Suprapubic skin (tissue), 4 donors: Measurements from ENCODE around the gene UTP3. TPM values are rescaled to one million over a fixed set of nuclear protein-coding genes. Genes with fewer than 3 reads are reported as not detected.
"Not testable (repeated sequence)": the region's sequence is repeated elsewhere in the genome, so short reads cannot be mapped to it uniquely, and the experiment has no call there.

Experiments used
- DNase-seq, 2 donors: peaks; one replicate each; pipeline ENCODE4 v3.0.0-alpha.2; 2019; ENCODE audit warnings: low spot score in 2 of 2
- H3K27ac ChIP-seq: fragments of 200-600 bp; sonication (generic); one replicate; pipeline ENCODE4 v1.5.1; 2019
- H3K27me3 ChIP-seq: fragments of 200-600 bp; sonication (generic); one replicate; pipeline ENCODE4 v1.5.1; 2019
- H3K36me3 ChIP-seq: fragments of 200-600 bp; sonication (generic); one replicate; pipeline ENCODE4 v1.5.1; 2019
- H3K4me1 ChIP-seq: fragments of 200-600 bp; sonication (generic); one replicate; pipeline ENCODE4 v1.5.1; 2019
- H3K4me3 ChIP-seq: fragments of 200-600 bp; sonication (generic); one replicate; pipeline ENCODE4 v1.5.1; 2019; ENCODE audit warnings: mild to moderate bottlenecking
- H3K9me3 ChIP-seq: fragments of 200-600 bp; sonication (generic); one replicate; pipeline ENCODE4 v1.5.1; 2019
- CTCF ChIP-seq, 2 donors: fragments of 200-600 bp in 1 of 2; fragments of 450-650 bp in 1 of 2; sonication (generic) in 1 of 2; IDR thresholded peaks; one replicate each; pipeline ENCODE4 v1.5.1; 2016 to 2019; ENCODE audit warnings: antibody characterized with exemption in 2 of 2, mild to moderate bottlenecking in 1 of 2, moderate library complexity in 1 of 2
- EP300 ChIP-seq: sonication (generic); formaldehyde crosslinking; IDR thresholded peaks from one replicate; pipeline ENCODE4 v1.6.1; 2017; ENCODE audit warnings: antibody characterized with exemption
- POLR2A ChIP-seq, 2 donors: fragments of 450-650 bp; IDR thresholded peaks; one replicate each; pipeline ENCODE4 v1.6.1; 2017; ENCODE audit warnings: antibody characterized with exemption in 2 of 2, mild to moderate bottlenecking in 2 of 2, moderate library complexity in 2 of 2
- POLR2AphosphoS5 ChIP-seq, 3 donors: sonication (generic); formaldehyde crosslinking; IDR thresholded peaks; one replicate each; pipeline ENCODE4 v1.6.1; 2017; ENCODE audit warnings: antibody characterized with exemption in 3 of 3
- WGBS: methylation state at CpG from one replicate; pipeline ENCODE4 v1.1.5; 2018; 5-methylcytosine and 5-hydroxymethylcytosine counted together
- total RNA-seq, 4 donors: library from RNA; depleted of rRNA; stranded (reverse); fragments of >200 nt; gene quantifications; one replicate each; pipeline ENCODE4 v1.1.0, GENCODE V29; 2016

UTP3 gene
- total RNA-seq, 4 donors from 2014 or later = 19.2 to 27.6 (median 22.6) TPM

- 39% methylated on average over 3 of the region's 3 CpGs for WGBS
- DNase-seq = no peak
- H3K4me3 ChIP-seq = peak within 1 kb of the TSS; percentile 41
- peak within 1 kb of the TSS; percentile 74 for H3K27ac ChIP-seq
- H3K27me3 ChIP-seq = no peaks in the 10 kb centered on the region
- peaks cover 5% of the 10 kb centered on the region for H3K36me3 ChIP-seq
- H3K4me1 ChIP-seq = peaks cover 45% of the 10 kb centered on the region
- TF ChIP-seq POLR2AphosphoS5 (IDR thresholded peaks at IDR 0.05) = no peak
- no peak for TF ChIP-seq CTCF (IDR thresholded peaks at IDR 0.05)
- no peak for TF ChIP-seq EP300
- TF ChIP-seq POLR2A (IDR thresholded peaks at IDR 0.05) = no peak
- no peaks in the 10 kb centered on the region for H3K9me3 ChIP-seq
Observed at GRCh38 chr4:70721747-70722146, 33.4 kb downstream of the UTP3 start, which contains the start of gene RUFY3. Gene RUFY3, plus strand, starts transcription at chr4:70721964. Its CDS starts 610 bp downstream, at chr4:70722574.

GRCh38 chr4:70722199-70722791, 34.0 kb downstream of the UTP3 start:
- H3K27ac ChIP-seq = peak overlapping the region; percentile 74
- peaks cover 45% of the 10 kb centered on the region for H3K4me1 ChIP-seq
- H3K27me3 ChIP-seq = no peaks in the 10 kb centered on the region
- 66% methylated on average over 7 of the region's 7 CpGs for WGBS
- peaks cover 5% of the 10 kb centered on the region for H3K36me3 ChIP-seq
- no peaks in the 10 kb centered on the region for H3K9me3 ChIP-seq
- no peak for TF ChIP-seq EP300
- TF ChIP-seq POLR2AphosphoS5 (IDR thresholded peaks at IDR 0.05) = no peak
- TF ChIP-seq CTCF (IDR thresholded peaks at IDR 0.05) = no peak
- TF ChIP-seq POLR2A (IDR thresholded peaks at IDR 0.05) = no peak
- no peak for DNase-seq
- H3K4me3 ChIP-seq = peak overlapping the region; percentile 41

GRCh38 chr4:70724463-70724862, 36.1 kb downstream of the UTP3 start:
- H3K27me3 ChIP-seq = no peaks in the 10 kb centered on the region
- 98% methylated on average over 3 of the region's 3 CpGs for WGBS
- H3K27ac ChIP-seq = no peak overlapping the region
- no peak for DNase-seq
- peaks cover 5% of the 10 kb centered on the region for H3K36me3 ChIP-seq
- TF ChIP-seq EP300 = no peak
- no peak for TF ChIP-seq CTCF (IDR thresholded peaks at IDR 0.05)
- no peak for TF ChIP-seq POLR2AphosphoS5 (IDR thresholded peaks at IDR 0.05)
- TF ChIP-seq POLR2A (IDR thresholded peaks at IDR 0.05) = no peak
- peaks cover 34% of the 10 kb centered on the region for H3K4me1 ChIP-seq
- H3K9me3 ChIP-seq = no peaks in the 10 kb centered on the region
- H3K4me3 ChIP-seq = no peak overlapping the region

GRCh38 chr4:70725633-70726032, 37.3 kb downstream of the UTP3 start:
- peaks cover 23% of the 10 kb centered on the region for H3K4me1 ChIP-seq
- 77% methylated on average over 1 of the region's 1 CpG for WGBS
- TF ChIP-seq POLR2AphosphoS5 (IDR thresholded peaks at IDR 0.05) (no peak), CTCF (IDR thresholded peaks at IDR 0.05) (no peak), EP300 (no peak), POLR2A (IDR thresholded peaks at IDR 0.05) (no peak)
- no peak overlapping the region for H3K4me3 ChIP-seq
- H3K27ac ChIP-seq = no peak overlapping the region
- DNase-seq = no peak
- peaks cover 5% of the 10 kb centered on the region for H3K36me3 ChIP-seq
- no peaks in the 10 kb centered on the region for H3K27me3 ChIP-seq
- H3K9me3 ChIP-seq = no peaks in the 10 kb centered on the region

GRCh38 chr4:70726515-70726914, 38.2 kb downstream of the UTP3 start:
- H3K36me3 ChIP-seq, H3K4me3 ChIP-seq, H3K9me3 ChIP-seq, DNase-seq, H3K27ac ChIP-seq, H3K27me3 ChIP-seq: not testable (repeated sequence)
- 88% methylated on average over 11 of the region's 11 CpGs for WGBS
- peaks cover 23% of the 10 kb centered on the region for H3K4me1 ChIP-seq

GRCh38 chr4:70728091-70728490, 39.8 kb downstream of the UTP3 start:
- H3K4me3 ChIP-seq = no peak overlapping the region
- peaks cover 14% of the 10 kb centered on the region for H3K4me1 ChIP-seq
- whole genome bisulfite sequencing = 83% methylated on average over 11 of the region's 11 CpGs
- peaks cover 5% of the 10 kb centered on the region for H3K36me3 ChIP-seq
- TF ChIP-seq EP300 = no peak
- no peak for TF ChIP-seq POLR2AphosphoS5 (IDR thresholded peaks at IDR 0.05)
- no peak for TF ChIP-seq CTCF (IDR thresholded peaks at IDR 0.05)
- DNase-seq = no peak
- no peaks in the 10 kb centered on the region for H3K27me3 ChIP-seq
- no peak overlapping the region for H3K27ac ChIP-seq
- no peaks in the 10 kb centered on the region for H3K9me3 ChIP-seq

- 92% methylated on average over 9 of the region's 9 CpGs for WGBS
- not testable (repeated sequence) for H3K27me3 ChIP-seq, H3K4me3 ChIP-seq, DNase-seq, H3K27ac ChIP-seq, H3K9me3 ChIP-seq, H3K36me3 ChIP-seq
- peaks cover 30% of the 10 kb centered on the region for H3K4me1 ChIP-seq
Observed at GRCh38 chr4:70732878-70733277, 44.5 kb downstream of the UTP3 start.
